Esophagus (tissue), 2 donors: ENCODE results near the gene ELOVL5. TPM values are rescaled to one million over a fixed set of nuclear protein-coding genes. Genes with fewer than 3 reads are reported as not detected.

Experiments
- H3K27ac ChIP-seq, 2 donors: one replicate each; pipeline ENCODE4 v1.5.1; 2013; ENCODE audit warnings: low read depth in 2 of 2, mild to moderate bottlenecking in 2 of 2, inconsistent platforms in 1 of 2, low read length in 1 of 2, moderate library complexity in 1 of 2
- H3K27me3 ChIP-seq, 2 donors: one replicate each; pipeline ENCODE4 v1.6.1; 2013; ENCODE audit warnings: low read length in 2 of 2, control low read depth in 1 of 2, mild to moderate bottlenecking in 1 of 2; ENCODE audit not compliant: insufficient read depth in 2 of 2, control insufficient read depth in 1 of 2
- H3K36me3 ChIP-seq, 2 donors: one replicate each; pipeline ENCODE4 v1.6.1; 2013; ENCODE audit warnings: low read length in 1 of 2; ENCODE audit not compliant: control insufficient read depth in 2 of 2, insufficient read depth in 2 of 2
- H3K4me1 ChIP-seq, 2 donors: one replicate each; pipeline ENCODE4 v1.6.1; 2013; ENCODE audit warnings: low read length in 1 of 2; ENCODE audit not compliant: control insufficient read depth in 2 of 2, insufficient read depth in 2 of 2
- H3K4me3 ChIP-seq, 2 donors: one replicate each; pipeline ENCODE4 v1.5.1; 2013; ENCODE audit warnings: low read length in 2 of 2, mild to moderate bottlenecking in 2 of 2, low read depth in 1 of 2, moderate library complexity in 1 of 2
- H3K9me3 ChIP-seq, 2 donors: one replicate each; pipeline ENCODE4 v1.6.1; 2013; ENCODE audit warnings: mild to moderate bottlenecking in 2 of 2, low read depth in 1 of 2, low read length in 1 of 2, moderate library complexity in 1 of 2; ENCODE audit not compliant: control insufficient read depth in 2 of 2, insufficient read depth in 1 of 2
- WGBS, 2 donors: extraction: QIAGEN DNeasy Blood & Tissue Kit; methylation state at CpG; one replicate each; pipeline ENCODE4 v1.1.7; 2013; 5-methylcytosine and 5-hydroxymethylcytosine counted together
- polyA plus RNA-seq, 2 donors: library from polyadenylated mRNA; stranded (reverse); fragments of 200-250 nt; gene quantifications; one replicate each; pipeline ENCODE4 v1.2.3, GENCODE V29; 2013
- donor health status: healthy with polysubstance abuse.
- donor health status: Bipolar disorder and iron deficiency.

ELOVL5 gene
- polyA plus RNA-seq, 2 donors: 9.5 to 20.1 TPM

DNA sequence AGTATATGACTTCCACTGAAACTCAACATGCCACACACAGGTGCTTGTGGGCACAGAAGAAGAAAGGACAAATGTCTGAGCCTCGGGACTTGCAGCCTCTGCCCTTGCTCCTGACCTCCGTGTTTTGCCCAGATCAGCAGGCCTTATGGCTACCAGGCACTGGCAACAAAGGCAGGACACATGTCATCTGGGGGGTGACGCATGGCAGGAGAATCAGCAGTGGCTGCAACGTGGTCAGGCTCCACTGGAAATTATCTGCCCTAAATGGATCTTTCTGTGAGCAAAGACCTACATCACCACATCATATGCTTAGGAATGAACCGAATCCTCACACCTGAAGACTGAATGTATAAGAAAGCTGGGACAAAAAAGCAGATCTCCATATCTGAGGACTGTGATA, 78.9 kb downstream of the ELOVL5 start:
- H3K27ac ChIP-seq: no peak overlapping the region
- 87 to 94% methylated on average over 5 of the region's 5 CpGs for WGBS, 2 donors
- H3K4me3 ChIP-seq: no peak overlapping the region
- H3K36me3 ChIP-seq: peaks cover 0 to 8% of the 10 kb centered on the region in 2 donors
- no peaks in the 10 kb centered on the region for H3K4me1 ChIP-seq
- no peaks in the 10 kb centered on the region for H3K9me3 ChIP-seq
- no peaks in the 10 kb centered on the region for H3K27me3 ChIP-seq

DNA sequence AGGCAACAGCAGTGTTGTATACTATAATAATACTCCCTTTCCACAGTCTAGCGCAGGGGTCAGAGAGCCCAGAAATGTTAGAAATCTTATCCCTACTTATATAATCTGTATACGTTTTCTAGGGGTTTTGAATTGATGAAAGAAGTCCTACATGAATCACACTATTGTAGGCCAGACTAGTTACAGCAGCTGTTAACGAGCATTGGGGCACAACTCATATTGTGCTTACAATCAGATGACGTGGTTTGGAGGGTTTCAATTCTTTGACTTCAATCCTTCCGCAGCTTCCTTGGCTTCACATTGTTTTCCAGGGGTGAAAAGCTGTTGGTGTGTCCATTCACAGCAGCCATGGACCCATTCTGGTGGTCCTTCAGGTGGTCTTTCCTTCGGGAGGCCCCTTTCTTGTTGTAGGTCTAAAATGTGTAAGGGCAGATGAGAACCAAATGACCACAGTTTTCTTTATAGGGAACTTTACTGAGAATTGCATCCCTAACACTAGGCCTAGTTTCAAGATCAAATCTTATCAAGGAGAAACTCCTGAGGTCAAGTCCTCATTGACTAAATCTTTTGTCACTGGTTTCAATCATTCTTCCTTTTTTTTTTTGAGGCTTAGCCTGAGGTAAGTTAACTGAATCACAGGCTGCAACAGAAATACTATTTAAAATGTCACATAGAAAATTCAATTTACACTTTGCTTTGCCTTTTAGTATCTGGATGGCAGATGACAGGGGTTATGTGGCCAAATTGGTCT, 79.7 kb downstream of the ELOVL5 start:
- Histone ChIP-seq H3K4me3 (no peak overlapping the region), H3K36me3 (peaks cover 0 to 8% of the 10 kb centered on the region in 2 donors)

DNA sequence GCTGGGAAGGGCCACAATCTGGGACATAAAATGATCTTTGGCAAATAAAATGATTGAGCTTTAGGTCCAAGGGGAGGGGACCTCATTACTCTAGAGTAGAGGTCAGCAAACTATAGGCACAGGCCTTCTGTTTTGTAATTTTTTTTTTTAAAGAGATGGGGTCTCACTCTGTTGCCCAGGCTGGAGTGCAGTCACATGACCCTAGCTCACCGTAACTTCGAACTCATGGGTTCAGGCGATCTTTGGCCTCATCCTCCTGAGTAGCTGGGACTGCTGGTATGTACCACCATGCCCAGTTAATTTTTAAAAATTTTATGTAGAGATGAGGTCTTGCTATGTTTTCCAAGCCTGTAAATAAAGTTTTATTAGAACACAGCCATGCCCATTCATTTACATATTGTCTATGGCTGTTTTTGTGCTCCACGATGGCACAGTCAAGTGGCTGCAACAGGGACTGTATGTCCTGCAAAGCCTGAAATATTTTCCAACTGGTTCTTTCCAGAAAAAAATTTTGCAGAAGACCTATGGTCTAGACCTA, 82.1 kb downstream of the ELOVL5 start:
- WGBS, 2 donors: 98 to 99% methylated on average over 4 of the region's 4 CpGs
- H3K4me1 ChIP-seq: no peaks in the 10 kb centered on the region
- no peaks in the 10 kb centered on the region for H3K27me3 ChIP-seq
- no peaks in the 10 kb centered on the region for H3K9me3 ChIP-seq
- H3K4me3 ChIP-seq: no peak overlapping the region
- no peak overlapping the region for H3K27ac ChIP-seq
- peaks cover 0 to 3% of the 10 kb centered on the region in 2 donors for H3K36me3 ChIP-seq

More for the DNA sequence above, 79.7 kb downstream of the ELOVL5 start:
- WGBS, 2 donors: 93% methylated on average over 6 of the region's 6 CpGs
- no peak overlapping the region for H3K27ac ChIP-seq
- H3K4me1 ChIP-seq: no peaks in the 10 kb centered on the region
- H3K27me3 ChIP-seq: no peaks in the 10 kb centered on the region
- no peaks in the 10 kb centered on the region for H3K9me3 ChIP-seq

DNA sequence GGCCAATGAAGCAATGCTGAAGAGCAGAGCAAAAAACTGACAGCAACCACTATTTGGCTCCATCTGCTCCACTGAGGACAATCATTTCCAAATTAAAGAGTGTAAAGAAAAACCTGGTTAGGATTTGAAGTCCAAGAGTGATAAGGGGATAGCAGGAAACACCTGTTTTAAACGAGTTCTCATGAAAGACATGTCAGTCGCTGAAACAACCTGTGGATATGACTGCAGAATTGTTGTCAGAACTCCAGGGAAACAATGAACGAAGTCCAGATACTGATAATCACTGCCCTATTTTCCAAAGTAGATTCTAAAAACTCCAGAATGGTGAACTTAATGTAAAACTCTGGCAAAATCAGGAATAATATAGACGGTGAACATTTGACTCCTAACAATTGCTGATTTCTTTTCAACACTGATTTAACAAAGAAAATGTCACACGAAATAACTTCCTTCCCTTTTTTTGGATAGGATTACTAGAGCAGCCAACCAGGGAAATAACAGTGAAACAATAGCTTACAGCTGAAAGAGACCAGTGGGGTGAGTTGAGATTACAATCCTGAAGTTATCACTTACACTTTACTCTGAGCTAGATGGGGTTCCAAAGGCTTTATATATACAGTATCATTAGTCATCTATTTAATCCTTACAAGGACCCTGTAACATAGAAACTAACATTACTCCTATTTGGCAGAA, 83.7 kb downstream of the ELOVL5 start:
- 60 to 75% methylated on average over 5 of the region's 5 CpGs for WGBS, 2 donors
- H3K27ac ChIP-seq: no peak overlapping the region

DNA sequence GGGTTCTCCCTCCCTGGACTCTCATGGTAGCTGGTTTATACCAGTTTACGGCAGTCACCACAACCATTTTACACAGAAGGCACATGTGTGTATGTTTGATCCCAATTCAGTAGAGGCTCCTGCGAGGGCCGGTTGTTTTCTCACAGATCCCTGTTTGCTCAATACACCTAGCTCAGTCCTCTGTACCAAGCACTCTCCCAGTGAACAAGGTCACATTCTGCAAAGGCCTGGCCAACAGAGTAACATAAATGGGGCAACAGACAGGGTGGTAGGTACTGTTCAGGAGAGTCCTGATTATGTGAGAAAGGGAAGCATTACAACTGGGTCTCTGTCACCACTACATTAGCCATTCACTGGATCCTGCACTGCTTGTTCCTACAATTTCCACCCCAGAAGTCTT, 84.4 kb downstream of the ELOVL5 start:
- H3K9me3 ChIP-seq: no peaks in the 10 kb centered on the region
- no peaks in the 10 kb centered on the region for H3K27me3 ChIP-seq
- 91 to 94% methylated on average over 3 of the region's 3 CpGs for WGBS, 2 donors
- H3K36me3 ChIP-seq: no peaks in the 10 kb centered on the region
- no peak overlapping the region for H3K27ac ChIP-seq
- no peak overlapping the region for H3K4me3 ChIP-seq
- no peaks in the 10 kb centered on the region for H3K4me1 ChIP-seq

More for the DNA sequence above, 83.7 kb downstream of the ELOVL5 start:
- no peaks in the 10 kb centered on the region for H3K27me3 ChIP-seq
- H3K9me3 ChIP-seq: no peaks in the 10 kb centered on the region
- H3K36me3 ChIP-seq: peaks cover 0 to 3% of the 10 kb centered on the region in 2 donors
- no peak overlapping the region for H3K4me3 ChIP-seq
- H3K4me1 ChIP-seq: no peaks in the 10 kb centered on the region

DNA sequence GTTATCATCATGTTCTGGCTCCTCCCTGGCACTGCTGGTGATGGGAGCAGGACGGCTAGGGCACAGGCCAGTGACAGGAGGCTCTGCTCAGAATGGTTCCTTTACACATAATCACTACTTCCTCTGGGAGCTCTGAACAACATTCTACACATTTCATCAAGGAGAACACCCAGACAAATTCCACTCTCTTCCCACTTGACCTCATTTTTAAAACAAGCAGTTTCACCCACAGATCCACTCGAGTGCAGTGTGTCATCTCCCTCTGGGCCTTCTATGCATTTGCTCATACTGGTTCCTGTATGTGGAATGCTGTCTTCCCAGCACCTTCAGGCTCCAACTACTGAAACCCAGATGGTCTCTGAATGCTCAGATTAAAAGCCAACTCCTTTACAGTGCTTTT, 84.8 kb downstream of the ELOVL5 start:
- Histone ChIP-seq H3K9me3 (no peaks in the 10 kb centered on the region), H3K36me3 (no peaks in the 10 kb centered on the region), H3K4me3 (no peak overlapping the region), H3K4me1 (no peaks in the 10 kb centered on the region), H3K27me3 (no peaks in the 10 kb centered on the region), H3K27ac (no peak overlapping the region)
- WGBS, 2 donors: 66 to 84% methylated on average over 2 of the region's 2 CpGs

DNA sequence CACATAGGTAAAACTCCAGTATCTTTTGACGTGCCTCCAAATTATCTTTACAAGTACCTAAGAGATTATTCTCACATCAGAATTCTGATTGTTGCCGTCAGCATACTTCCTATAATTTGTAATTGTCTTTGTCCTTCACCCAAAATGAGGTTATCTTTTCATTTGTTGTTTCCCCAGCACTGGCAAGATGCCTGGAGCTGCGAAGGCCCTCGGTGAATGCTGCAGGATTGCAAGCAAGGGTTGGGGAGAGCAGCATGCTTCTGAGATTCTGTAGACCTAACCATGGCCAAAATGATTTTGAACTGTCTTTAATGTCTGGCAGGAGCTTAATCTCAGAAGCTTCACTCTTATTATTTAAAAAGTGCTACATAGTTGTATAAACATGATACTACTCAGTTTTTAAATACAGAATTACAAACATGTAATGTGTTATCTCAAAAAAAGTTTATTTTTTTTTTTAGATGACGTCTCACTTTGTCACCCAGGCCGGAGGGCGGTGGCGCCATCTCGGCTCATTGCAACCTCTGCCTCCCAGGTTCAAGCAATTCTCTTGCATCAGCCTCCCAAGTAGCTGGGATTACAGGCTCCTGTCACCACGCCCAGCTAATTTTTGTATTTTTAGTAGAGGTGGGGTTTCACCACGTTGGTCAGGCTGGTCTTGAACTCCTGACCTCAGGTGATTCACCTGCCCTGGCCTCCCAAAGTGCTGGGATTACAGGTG, 88.7 kb downstream of the ELOVL5 start:
- Histone ChIP-seq H3K27ac (no peak overlapping the region), H3K36me3 (no peaks in the 10 kb centered on the region), H3K4me3 (no peak overlapping the region), H3K27me3 (no peaks in the 10 kb centered on the region), H3K9me3 (no peaks in the 10 kb centered on the region), H3K4me1 (no peaks in the 10 kb centered on the region)
- 86 to 89% methylated on average over 11 of the region's 11 CpGs for WGBS, 2 donors

DNA sequence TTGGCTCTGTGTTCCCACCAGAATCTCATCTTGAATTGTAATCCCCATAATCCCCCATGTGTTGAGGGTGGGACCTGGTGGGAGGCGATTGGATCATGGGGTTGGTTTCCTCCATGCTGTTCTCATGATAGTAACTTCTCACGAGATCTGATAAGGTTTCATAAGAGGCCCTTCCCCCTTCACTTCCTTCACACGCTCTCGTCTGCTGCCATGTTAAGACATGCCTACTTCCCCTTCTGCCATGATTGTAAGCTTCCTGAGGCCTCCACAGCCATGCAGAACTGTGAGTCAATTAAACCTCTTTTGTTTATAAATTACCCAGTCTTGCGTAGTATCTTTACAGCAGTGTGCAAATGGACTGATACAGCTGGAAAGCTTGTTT, 90.0 kb downstream of the ELOVL5 start:
- H3K9me3 ChIP-seq: no peaks in the 10 kb centered on the region
- H3K27ac ChIP-seq: no peak overlapping the region
- no peak overlapping the region for H3K4me3 ChIP-seq
- no peaks in the 10 kb centered on the region for H3K27me3 ChIP-seq
- H3K36me3 ChIP-seq: no peaks in the 10 kb centered on the region
- WGBS, 2 donors: 94% methylated on average over 5 of the region's 5 CpGs
- no peaks in the 10 kb centered on the region for H3K4me1 ChIP-seq

DNA sequence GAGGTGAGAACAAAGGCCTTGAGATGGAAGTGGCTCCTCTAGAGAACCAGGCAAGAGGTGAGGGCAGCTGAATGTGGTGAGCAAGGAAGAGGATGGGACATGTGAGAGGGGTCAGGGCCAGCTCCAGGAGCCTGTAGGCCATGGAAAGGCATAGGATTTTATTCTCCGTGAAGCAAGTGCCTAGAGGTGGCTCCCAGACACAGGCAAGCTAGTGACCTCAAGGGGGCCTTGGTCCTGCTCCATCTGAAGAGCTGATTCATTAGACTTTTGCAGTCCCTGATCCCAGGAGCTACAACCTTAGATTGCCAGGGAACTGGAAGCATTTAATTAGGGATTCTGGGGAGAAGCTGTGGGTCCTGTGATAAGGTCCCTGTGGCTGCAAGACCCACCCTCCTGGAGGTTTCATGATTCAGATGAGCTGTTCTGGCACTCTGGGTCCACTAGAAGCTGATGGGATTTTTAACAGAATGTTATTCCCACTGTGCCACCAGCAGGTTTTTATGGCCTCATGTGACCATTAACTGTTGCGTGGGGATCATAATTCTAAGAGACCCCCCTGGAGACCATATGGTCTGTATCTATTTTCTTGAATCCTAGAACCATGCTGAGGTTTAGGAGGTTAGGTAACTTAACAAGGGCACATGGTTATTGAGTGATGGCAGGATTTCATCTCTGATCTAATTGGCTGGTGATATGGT, 90.5 kb downstream of the ELOVL5 start:
- no peak overlapping the region for H3K27ac ChIP-seq
- 95 to 98% methylated on average over 2 of the region's 2 CpGs for WGBS, 2 donors
- no peaks in the 10 kb centered on the region for H3K9me3 ChIP-seq
- H3K4me1 ChIP-seq: no peaks in the 10 kb centered on the region
- H3K36me3 ChIP-seq: no peaks in the 10 kb centered on the region
- no peaks in the 10 kb centered on the region for H3K27me3 ChIP-seq
- no peak overlapping the region for H3K4me3 ChIP-seq
